ENCODE results near the gene RNF212B. TPM values are rescaled to one million over a fixed set of nuclear protein-coding genes. Genes with fewer than 3 reads are reported as not detected.
A peak's percentile ranks its signal among the peaks of the same experiment; 100 is the strongest.

The RNF212B gene
- total and polyA plus RNA-seq, 2 of the 13 experiments (the other 11 are each of a cell fraction or from before 2014, with no cell fraction given), result 0.05 TPM; not detected in 1

GRCh38 chr14:23285530-23286019 is 47.8 kb downstream of the RNF212B start (continued):
- TF ChIP-seq KIAA2018 (CRISPR knock-in tag; IDR thresholded peaks at IDR 0.05; ENCODE audit: borderline replicate concordance) (no peak), GZF1 (CRISPR knock-in tag; IDR thresholded peaks at IDR 0.05) (no peak), ZNF746 (CRISPR knock-in tag; IDR thresholded peaks at IDR 0.05) (peak; percentile 89), MTA3 (CRISPR knock-in tag; IDR thresholded peaks at IDR 0.05) (no peak), ZFP41 (CRISPR knock-in tag; IDR thresholded peaks at IDR 0.05; ENCODE audit: borderline replicate concordance) (peak; percentile 55; the same call in 1 of the 2 replicates), NR2F6 (IDR thresholded peaks at IDR 0.05) (no peak), NR2F6 (CRISPR knock-in tag; IDR thresholded peaks at IDR 0.05) (no peak), TP53 (CRISPR knock-in tag; conservative IDR thresholded peaks at IDR 0.05) (no peak), KLF9 (CRISPR knock-in tag; IDR thresholded peaks at IDR 0.05; ENCODE audit: low read depth) (0 out of 2 replicates have a peak, but pooled peaks have one; percentile 59), RBAK (CRISPR knock-in tag; IDR thresholded peaks at IDR 0.05) (no peak), ZNF432 (CRISPR knock-in tag; IDR thresholded peaks at IDR 0.05; ENCODE audit: borderline replicate concordance) (no peak), GRHL1 (CRISPR knock-in tag; conservative IDR thresholded peaks at IDR 0.05) (no peak), ZNF367 (CRISPR knock-in tag; IDR thresholded peaks at IDR 0.05; ENCODE audit: borderline replicate concordance) (no peak), NR2F1 (CRISPR knock-in tag; IDR thresholded peaks at IDR 0.05) (no peak), ZC3H13 (CRISPR knock-in tag; IDR thresholded peaks at IDR 0.05) (0 out of 2 replicates have a peak, but pooled peaks have one; percentile 24), TRIM22 (IDR thresholded peaks at IDR 0.05) (no peak), AHR (CRISPR knock-in tag; IDR thresholded peaks at IDR 0.05) (no peak), ZNF446 (CRISPR knock-in tag; IDR thresholded peaks at IDR 0.05) (peak; percentile 50; the same call in 1 of the 2 replicates), ZNF326 (CRISPR knock-in tag; IDR thresholded peaks at IDR 0.05; ENCODE audit: borderline replicate concordance) (no peak), EED (CRISPR knock-in tag; IDR thresholded peaks at IDR 0.05) (no peak; the same call in 1 of the 2 replicates), NPAS2 (CRISPR knock-in tag; IDR thresholded peaks at IDR 0.05; ENCODE audit: borderline replicate concordance) (no peak)

All from HepG2 (cell line).